GM12864 (cell line): ENCODE results near the gene NACAD.

Experiments
- DNase-seq: peaks from one replicate; pipeline ENCODE4 v3.0.0-alpha.2; 2011; ENCODE audit warnings: low read depth
- H3K4me3 ChIP-seq: 2 replicates; pipeline ENCODE4 v1.5.1; 2011; ENCODE audit warnings: mild to moderate bottlenecking, low read depth, low read length, control low read depth
- TF ChIP-seq, protein P1 (sequence below): IDR thresholded peaks from 2 replicates; pipeline ENCODE4 v1.5.1; 2011; ENCODE audit warnings: low read depth, mild to moderate bottlenecking, moderate library complexity, low read length, control low read depth, inconsistent platforms; ENCODE audit errors: missing control alignments

The NACAD gene

DNA sequence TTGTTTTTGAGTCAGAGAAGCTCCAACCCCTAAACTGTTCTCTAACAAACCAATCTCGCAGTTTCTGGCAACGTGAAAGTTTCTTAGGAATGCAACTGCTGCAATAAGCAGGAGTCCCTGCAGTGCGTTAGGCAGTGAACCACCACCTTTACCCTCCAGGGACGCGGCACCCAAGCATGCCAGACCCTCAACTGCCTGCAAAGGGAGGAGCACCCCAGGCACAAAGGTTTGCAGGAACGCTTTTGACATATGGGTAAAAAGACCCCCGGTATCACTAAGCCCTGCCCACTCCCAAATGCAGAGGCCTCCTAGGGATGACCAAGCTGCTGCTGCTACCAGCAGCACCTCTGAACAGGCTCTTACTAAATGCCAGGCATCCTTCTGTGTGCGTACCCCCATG is 18.1 kb upstream of the NACAD start:
- no peak for DNase-seq
- no peak overlapping the region for H3K4me3 ChIP-seq
- TF ChIP-seq, protein P1, sequence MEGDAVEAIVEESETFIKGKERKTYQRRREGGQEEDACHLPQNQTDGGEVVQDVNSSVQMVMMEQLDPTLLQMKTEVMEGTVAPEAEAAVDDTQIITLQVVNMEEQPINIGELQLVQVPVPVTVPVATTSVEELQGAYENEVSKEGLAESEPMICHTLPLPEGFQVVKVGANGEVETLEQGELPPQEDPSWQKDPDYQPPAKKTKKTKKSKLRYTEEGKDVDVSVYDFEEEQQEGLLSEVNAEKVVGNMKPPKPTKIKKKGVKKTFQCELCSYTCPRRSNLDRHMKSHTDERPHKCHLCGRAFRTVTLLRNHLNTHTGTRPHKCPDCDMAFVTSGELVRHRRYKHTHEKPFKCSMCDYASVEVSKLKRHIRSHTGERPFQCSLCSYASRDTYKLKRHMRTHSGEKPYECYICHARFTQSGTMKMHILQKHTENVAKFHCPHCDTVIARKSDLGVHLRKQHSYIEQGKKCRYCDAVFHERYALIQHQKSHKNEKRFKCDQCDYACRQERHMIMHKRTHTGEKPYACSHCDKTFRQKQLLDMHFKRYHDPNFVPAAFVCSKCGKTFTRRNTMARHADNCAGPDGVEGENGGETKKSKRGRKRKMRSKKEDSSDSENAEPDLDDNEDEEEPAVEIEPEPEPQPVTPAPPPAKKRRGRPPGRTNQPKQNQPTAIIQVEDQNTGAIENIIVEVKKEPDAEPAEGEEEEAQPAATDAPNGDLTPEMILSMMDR = no peak

DNA sequence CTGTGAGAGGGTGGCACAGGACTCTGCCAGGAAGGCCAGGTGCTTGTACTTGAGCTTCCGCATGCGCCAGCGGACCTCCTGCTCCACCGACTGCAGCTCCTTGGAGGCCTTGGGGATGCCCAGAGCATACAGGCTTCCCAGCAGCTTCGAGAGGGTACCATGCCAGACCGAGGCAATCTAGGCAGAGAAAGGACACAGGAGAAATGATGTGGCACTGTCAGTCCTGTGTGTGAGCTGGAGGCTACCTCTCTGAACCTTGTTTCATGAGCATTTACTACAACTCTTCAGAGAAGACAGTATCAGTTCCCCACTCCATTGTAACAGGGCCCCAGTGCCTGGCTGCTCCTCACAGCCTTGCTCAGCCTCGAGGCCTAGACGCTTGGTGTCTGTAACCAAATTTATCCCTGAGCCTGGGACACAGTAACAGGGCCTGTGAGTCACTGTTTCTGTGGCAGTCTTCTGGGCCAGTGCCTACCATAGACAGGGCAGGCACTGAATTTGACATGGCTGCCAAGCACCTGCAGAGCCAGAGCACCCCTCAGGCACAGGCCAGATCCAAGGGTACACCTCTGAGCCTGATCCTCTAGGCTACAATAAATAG is 16.9 kb upstream of the NACAD start:
- no peak for DNase-seq
- TF ChIP-seq, protein P1 = no peak
- no peak overlapping the region for H3K4me3 ChIP-seq

DNA sequence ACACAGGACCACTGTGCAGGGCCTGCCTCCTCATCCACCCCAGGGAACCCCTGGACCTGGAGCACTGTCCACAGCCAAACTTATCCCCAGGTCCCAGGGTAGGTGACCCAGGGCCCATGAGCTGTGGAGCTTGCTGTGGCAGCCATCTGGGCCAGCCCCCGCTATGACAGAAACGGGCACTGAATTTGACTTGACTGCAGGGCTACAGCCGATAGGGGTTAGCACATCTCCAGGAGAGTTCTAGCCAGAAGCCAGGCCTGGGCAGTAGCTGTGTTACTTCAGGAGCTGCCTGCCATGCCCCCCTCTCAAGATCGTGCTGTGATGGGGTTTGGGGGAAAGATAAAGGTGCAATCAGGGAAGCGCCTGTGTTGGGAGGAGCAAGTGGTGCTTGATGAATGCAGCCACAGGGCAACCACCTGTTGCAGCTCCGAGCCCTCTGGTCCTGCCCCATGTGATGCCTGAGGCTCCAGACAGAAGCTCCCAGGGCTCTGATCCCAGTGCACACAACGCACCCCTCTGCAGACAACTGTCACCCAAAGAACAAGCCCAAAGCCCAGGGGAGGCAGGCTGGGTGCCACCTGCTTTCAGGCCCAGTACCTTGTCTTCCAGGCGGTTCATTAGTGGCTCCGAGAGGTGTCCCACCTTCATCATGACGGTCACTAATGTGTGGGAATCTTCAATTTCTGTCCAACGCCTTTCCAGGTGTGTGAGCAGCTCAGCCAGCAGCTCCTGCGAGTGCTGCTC is 16.2 kb upstream of the NACAD start:
- no peak overlapping the region for H3K4me3 ChIP-seq
- no peak for DNase-seq
- TF ChIP-seq, protein P1 = no peak

GRCh38 chr7:45103958-45104843 is 15.4 kb upstream of the NACAD start:
- TF ChIP-seq, protein P1 = no peak
- DNase-seq = no peak
- no peak overlapping the region for H3K4me3 ChIP-seq

GRCh38 chr7:45102785-45103712 is 14.3 kb upstream of the NACAD start:
- DNase-seq = no peak
- TF ChIP-seq, protein P1 = no peak
- no peak overlapping the region for H3K4me3 ChIP-seq

- DNase-seq = no peak
- H3K4me3 ChIP-seq = no peak overlapping the region
- TF ChIP-seq, protein P1 = no peak
Measured at GRCh38 chr7:45101748-45102147, 13.0 kb upstream of the NACAD start.
